ENCODE results near the gene AGAP1. TPM values are rescaled to one million over a fixed set of nuclear protein-coding genes. Genes with fewer than 3 reads are reported as not detected.

Gene AGAP1
- total and polyA plus RNA-seq, 2 donors (not counting 3 experiments of a cell fraction or from before 2014, with no cell fraction given), result 10.2 to 20.9 TPM

- Histone ChIP-seq H3K9ac (replicated peaks; ENCODE audit: extremely low read depth, insufficient read depth, low read length) (no peak overlapping the region), H3K27me3 (ENCODE audit: control insufficient read depth in 2 of 2, insufficient read depth in 2 of 2, low read length in 2 of 2) (no peaks in the 10 kb centered on the region), H2AFZ (ENCODE audit: low read depth, low read length) (no peak overlapping the region), H3K27ac (ENCODE audit: insufficient read depth, low read depth, low read length) (no peak overlapping the region), H3K79me2 (ENCODE audit: control insufficient read depth, insufficient read depth, low read length) (no peaks in the 10 kb centered on the region), H4K20me1 (replicated peaks; ENCODE audit: control insufficient read depth, extremely low read depth, insufficient read depth, low read length) (no peaks in the 10 kb centered on the region), H3K4me3 (replicated peaks in 1 of 3; ENCODE audit: insufficient read depth in 1 of 3, low read depth in 1 of 3, low read length in 3 of 3) (no peak overlapping the region), H3K9me3 (replicated peaks; ENCODE audit: control insufficient read depth, insufficient read depth, low read length) (no peaks in the 10 kb centered on the region), H3K9me1 (replicated peaks; ENCODE audit: control insufficient read depth, extremely low read depth, insufficient read depth, low read length) (no peaks in the 10 kb centered on the region), H3K4me1 (ENCODE audit: control insufficient read depth, extremely low read depth, insufficient read depth, low read length) (no peaks in the 10 kb centered on the region), H3K36me3 (ENCODE audit: control insufficient read depth in 2 of 2, extremely low read depth in 1 of 2, insufficient read depth in 2 of 2, low read length in 2 of 2) (no peaks in the 10 kb centered on the region), H3K4me2 (ENCODE audit: insufficient read depth, low read length) (no peak overlapping the region)
- FAIRE-seq, result no peak
- BruUV-seq (replicated peaks), result no TSS peak
- no peak for DNase-seq (ENCODE audit: low read depth, low spot score)
- TF ChIP-seq CTCF (IDR thresholded peaks at IDR 0.05; ENCODE audit: extremely low read depth in 1 of 2, insufficient read depth in 1 of 2, low read depth in 1 of 2, low read length in 2 of 2) (no peak), MAX (IDR thresholded peaks at IDR 0.05; ENCODE audit: insufficient read depth, insufficient read length) (no peak), POLR2AphosphoS5 (IDR thresholded peaks at IDR 0.05; ENCODE audit: insufficient read depth, low read depth, low read length) (no peak), FOS (IDR thresholded peaks at IDR 0.05; ENCODE audit: borderline replicate concordance, insufficient read depth, low read length) (no peak), JUN (IDR thresholded peaks at IDR 0.05; ENCODE audit: borderline replicate concordance, insufficient read depth, insufficient read length, low read depth) (no peak), MYC (IDR thresholded peaks at IDR 0.05; ENCODE audit: low read depth, low read length) (no peak), GATA2 (IDR thresholded peaks at IDR 0.05; ENCODE audit: insufficient read depth, insufficient read length, low read depth, low read length) (no peak), EZH2 (IDR thresholded peaks at IDR 0.05; ENCODE audit: borderline replicate concordance, low read depth, low read length, severe bottlenecking) (no peak), POLR2A (IDR thresholded peaks at IDR 0.05; ENCODE audit: low read depth, low read length) (no peak)
- intact Hi-C loops (cut with micrococcal nuclease), result no loop called here
- POLR2A ChIA-PET, result no interaction called here
- dilution Hi-C loops (cut with MboI; ENCODE audit: extremely low pct_ligation_motif_present, low sequenced_read_pairs), result no loop called here
- CTCF ChIA-PET, result interaction anchor here (1.0 kb wide), 1 partner anchor 65 kb away, joined by 3 read pairs; no protein-coding TSS in a partner anchor
These were observed 349.9 kb downstream of the AGAP1 start for GRCh38 chr2:235843591-235844395.

Measured in endothelial cell of umbilical vein (primary cell).